HCEC 1CT (cell line): ENCODE measurements around the gene PARP15.
"Not testable (repeated sequence)": the region's sequence is repeated elsewhere in the genome, so short reads cannot be mapped to it uniquely, and the experiment has no call there.

Source experiments
- DNase-seq: peaks from one replicate; pipeline ENCODE4 v3.0.0-alpha.2; 2017

PARP15 gene

GRCh38 chr3:122577409-122578031 lies at the start of gene PARP15:
PARP15 (plus strand) TSS chr3:122577650; CDS start chr3:122577668, 18 bp downstream.
- DNase-seq = no peak

GRCh38 chr3:122530164-122530563 lies 47.3 kb upstream of the PARP15 start:
- no peak for DNase-seq

- no peak for DNase-seq
Measured at GRCh38 chr3:122533480-122533879, 44.0 kb upstream of the PARP15 start.

DNA sequence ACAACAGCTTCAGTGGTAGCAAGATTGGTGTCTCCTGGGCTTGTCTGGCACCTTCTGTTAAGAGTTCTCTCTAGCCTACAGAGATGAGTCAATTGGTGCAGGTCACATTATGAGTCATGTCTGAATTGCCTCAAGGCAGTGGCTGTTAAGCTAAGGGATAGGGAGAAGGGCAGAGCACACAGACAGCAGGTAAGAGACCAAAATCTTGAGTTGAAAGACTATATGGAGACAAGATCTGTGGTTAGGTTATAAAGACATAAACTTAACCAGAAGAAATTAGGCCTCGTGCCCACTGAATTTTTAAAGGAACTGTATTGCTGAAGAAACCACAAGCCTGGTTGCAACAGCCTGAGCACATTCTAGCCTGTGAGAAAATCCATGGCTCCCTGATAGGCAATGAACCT lies 43.5 kb upstream of the PARP15 start:
- peak; percentile 75 for DNase-seq

GRCh38 chr3:122535964-122536631 lies 41.4 kb upstream of the PARP15 start:
- DNase-seq = no peak

- DNase-seq = no peak
Measured at GRCh38 chr3:122536632-122537001, 40.8 kb upstream of the PARP15 start.

- no peak for DNase-seq
Measured at GRCh38 chr3:122538956-122539490, 38.4 kb upstream of the PARP15 start.

DNA sequence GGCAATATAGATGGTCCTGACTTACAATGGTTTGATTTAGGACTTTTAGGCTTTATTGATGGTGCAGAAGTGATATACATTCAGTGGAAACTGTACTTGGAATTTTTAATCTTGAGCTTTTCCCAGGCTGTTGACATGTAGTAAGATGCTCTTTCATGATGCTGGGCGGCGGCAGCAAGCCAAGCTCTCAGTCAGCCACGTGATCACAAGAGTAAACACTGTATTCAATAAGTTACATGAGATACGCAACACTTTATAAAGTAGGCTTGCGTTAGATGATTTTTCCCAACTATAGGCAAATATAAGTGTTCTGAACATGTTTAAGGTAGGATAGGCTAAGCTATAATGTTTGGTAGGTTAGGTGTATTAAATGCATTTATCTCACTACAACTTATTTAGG lies 31.3 kb upstream of the PARP15 start:
- no peak for DNase-seq

DNA sequence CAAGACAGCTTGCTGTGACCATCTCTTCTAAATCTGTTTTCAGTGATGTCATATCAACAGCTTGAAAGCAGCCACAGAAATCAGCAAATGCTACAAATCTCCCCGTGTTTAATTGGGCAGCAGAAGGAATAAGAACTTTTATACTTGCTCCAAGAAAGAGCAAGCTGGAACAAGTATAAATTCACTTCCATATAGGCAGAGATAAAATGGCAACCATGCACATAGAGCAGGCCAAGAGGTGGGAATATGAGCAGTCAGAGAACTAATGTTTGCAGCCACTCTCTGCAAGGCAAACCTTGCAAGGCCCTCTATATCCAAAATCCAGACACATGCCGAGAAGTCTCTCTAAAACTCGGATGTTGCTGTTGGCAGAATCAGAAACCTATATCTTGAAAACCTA lies 29.4 kb upstream of the PARP15 start:
- no peak for DNase-seq

DNA sequence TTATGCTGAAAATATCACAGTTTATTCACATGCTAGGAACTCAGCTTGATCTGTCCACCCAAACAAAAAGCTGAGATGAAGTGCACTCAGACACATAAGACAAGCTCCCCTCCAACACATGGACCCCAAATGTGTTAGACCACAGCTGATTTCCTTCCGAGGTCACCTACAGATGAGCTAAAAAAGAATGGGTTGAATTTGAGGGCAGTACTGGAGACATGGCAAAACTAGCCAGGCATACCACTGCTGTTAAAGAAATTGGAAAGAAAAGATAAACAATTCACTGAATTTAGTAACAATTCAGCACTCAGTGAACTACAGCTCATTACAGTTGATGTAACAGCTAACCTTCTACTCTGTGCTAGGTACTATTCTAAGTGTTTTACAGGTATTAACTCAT lies 28.8 kb upstream of the PARP15 start:
- no peak for DNase-seq

DNA sequence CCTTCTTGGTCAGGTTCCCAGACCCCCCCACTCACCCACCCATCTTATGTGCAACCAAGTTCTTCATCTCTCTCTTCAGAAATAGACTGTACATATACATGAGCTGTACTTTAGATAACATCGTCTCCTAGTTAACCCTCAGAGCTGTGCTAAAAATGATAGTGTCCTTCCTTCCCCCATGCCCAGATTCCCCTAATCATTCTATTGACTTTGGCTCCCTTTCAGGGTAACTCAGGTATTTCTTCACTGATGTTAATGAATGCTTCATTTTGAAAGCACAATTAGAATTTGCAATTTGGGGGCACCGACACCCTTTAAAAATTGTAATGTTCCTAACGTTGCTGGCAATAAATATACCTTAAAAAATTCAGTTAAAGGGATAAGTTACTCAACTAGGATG lies 24.3 kb upstream of the PARP15 start:
- no peak for DNase-seq

DNA sequence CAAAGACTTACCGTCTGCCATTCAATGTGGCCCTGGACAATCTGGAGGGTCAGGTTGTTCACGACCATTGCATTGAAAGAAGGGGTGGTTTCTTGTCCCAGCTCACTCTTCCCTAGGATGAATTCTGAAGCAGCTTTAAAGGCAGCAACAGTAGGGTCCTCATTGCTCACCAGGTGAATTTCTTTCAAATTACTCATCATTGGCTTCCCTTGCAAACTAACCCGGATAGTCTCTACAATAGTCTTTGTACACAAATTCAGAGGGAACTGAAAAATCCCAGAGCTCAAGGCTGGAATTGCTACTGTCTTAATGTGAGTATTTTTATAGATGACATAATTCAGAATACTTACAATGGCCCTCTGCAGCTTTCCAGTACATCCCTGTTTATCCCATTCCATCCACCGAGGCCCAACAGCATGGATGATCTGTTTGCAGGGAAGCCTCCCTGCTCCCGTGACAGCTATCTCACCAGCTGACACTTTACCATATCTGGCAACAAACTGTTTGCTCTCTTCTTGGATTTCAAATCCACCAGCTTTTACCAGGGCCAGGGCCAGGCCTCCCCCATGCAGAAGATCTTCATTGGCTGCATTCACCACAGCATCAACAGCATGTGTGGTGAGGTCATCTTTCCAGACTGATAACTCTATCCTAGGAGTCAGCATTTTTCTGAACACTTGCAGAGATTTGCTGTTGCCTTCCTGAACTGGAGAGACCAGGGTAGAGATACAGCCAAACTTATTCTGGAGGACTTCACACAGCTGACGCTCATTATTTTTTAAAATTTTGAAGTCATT lies 22.0 kb upstream of the PARP15 start:
- DNase-seq = no peak

DNA sequence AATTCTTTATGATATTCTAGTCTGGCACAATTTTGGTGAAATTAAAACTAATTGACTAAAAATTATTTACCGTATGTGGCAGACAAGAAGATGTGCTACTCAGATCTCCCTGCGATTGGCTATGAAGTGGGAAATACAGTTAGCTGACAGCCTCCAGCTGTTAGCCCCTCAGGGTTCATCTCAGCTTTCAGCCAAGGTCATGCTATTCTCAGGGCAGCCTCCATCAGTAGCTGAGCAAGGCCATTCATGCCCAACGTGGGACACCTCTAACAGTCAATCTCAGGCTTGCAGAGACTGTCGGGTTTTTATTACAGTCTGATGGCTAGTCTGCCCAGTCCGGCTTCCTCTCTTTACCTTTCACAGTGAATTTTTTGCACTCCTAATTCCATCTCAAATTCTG lies 20.1 kb upstream of the PARP15 start:
- no peak for DNase-seq

DNA sequence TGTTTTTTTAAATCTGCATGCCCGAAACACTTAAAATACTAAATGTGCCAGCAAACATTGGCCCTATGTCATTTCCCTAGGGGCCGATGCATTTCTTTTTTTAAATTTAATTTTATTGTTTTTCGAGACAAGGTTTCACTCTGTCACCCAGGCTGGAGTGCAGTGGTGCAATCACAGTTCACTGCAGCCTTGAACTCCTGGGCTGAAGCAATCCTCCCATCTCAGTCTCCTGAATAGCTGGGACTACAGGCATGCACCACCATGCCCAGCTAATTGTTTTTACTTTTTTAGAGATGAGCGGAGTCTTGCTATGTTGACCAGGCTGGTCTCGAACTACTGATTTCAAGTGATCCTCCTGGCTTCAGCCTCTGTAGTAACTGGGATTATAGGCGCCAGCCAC lies 18.8 kb upstream of the PARP15 start:
- no peak for DNase-seq

DNA sequence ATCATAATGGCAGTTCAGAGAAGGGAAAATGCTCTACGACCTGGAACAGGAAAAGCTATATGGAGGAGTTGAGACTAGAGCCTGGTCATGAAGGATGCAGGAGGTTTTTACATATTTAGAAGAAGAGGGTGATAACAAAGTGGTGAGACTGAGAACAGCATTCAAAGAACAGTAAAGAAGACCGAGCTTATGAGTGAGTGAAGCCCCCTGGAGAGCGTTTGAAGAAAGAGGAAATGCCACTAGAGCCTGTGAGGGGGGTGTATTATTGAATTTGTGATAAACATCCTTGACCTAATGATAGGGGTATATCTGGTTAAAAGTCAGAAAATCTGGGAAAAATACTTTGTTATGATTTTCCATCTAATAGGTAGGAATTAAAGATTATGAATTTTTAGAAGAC lies 17.5 kb upstream of the PARP15 start:
- DNase-seq = no peak

- peak; percentile 61 for DNase-seq
Measured at GRCh38 chr3:122560680-122561079, 16.8 kb upstream of the PARP15 start.

DNA sequence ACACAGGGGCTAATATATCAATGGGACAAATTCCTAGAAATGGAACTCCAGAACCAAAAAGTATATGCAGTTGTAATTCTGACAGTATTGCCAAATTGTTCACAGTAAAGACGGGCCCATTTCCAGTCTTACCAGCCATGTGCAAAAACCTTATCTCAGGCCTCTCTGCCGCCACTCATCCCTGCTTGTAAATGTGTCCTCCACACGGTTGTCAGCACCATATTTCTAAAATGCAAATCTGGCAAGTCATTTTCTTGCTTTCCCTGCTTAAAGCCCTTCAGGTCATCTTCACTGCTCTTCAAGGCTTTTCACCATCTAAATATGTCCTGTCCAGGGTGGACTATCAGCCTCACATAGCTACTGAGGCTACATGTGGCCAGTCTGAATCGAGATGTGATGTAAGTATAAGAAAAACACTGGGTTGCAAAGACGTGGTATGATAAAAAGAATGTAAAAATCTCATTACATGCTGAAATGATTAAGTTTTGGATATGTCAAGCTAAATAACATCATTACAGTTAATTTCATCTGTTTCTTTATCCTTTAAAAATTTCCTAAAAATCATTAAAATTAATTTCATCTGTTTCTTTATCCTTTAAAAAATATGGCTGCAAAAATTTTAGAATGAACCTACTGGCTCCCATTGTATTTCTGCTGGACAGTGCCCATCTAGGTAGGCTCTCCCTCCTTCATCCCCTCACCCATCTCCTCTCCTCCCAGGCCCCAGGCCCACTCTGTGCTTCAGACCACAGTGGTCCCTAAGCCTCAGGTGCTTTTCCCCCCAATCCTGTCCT lies 14.3 kb upstream of the PARP15 start:
- DNase-seq = no peak

GRCh38 chr3:122563717-122564025 lies 13.8 kb upstream of the PARP15 start:
- no peak for DNase-seq

DNA sequence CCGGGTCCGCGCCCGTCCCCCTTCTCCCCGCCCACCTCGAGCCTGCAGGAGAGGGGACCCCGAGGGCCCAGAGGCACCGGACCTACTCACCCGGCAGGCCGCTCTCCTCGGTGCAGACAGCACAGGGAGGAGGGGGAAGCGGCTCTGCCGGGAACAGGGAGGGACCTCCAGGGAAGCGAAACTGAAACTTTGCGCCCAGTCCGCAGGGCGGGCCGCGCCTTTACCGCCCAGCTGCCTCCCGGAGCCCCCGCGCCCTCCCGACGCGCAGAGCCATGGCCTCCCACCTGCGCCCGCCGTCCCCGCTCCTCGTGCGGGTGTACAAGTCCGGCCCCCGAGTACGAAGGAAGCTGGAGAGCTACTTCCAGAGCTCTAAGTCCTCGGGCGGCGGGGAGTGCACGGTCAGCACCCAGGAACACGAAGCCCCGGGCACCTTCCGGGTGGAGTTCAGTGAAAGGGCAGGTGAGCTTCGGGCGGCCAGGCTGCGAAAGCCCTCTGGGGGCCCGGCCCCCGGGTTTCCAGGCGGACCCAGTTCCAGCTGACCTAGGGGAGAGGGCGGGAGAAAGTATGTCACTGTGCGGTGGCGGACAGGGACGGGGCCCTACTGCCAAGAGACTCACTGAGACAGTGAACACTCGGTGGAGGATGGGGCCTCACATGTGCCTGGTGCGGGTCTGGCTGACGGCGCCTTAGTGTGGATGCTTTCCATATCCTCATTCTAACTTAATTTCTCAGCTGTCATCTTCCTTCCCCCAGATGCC lies 13.1 kb upstream of the PARP15 start, which contains the start of the genes DTX3L and PARP9:
Gene DTX3L (plus strand): TSS at position 184 of the 758 bp plus-strand sequence. CDS start 89 bp downstream, at position 273.
Gene PARP9 (minus strand): TSS at position 146 of the 758 bp plus-strand sequence. CDS start 4,680 bp downstream, outside the sequence.
- DNase-seq = peak; percentile 79

- DNase-seq = not testable (repeated sequence)
Measured at GRCh38 chr3:122568131-122568530, 9.3 kb upstream of the PARP15 start.

DNA sequence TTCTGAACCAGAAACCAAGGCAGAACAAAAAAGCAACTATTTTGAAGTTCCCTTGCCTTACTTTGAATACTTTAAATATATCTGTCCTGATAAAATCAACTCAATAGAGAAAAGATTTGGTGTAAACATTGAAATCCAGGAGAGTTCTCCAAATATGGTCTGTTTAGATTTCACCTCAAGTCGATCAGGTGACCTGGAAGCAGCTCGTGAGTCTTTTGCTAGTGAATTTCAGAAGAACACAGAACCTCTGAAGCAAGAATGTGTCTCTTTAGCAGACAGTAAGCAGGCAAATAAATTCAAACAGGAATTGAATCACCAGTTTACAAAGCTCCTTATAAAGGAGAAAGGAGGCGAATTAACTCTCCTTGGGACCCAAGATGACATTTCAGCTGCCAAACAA lies 8.7 kb upstream of the PARP15 start:
- no peak for DNase-seq

GRCh38 chr3:122572940-122573412 lies 4.5 kb upstream of the PARP15 start:
- DNase-seq = peak; percentile 79
